ENCODE results near the gene CASZ1.

DNA sequence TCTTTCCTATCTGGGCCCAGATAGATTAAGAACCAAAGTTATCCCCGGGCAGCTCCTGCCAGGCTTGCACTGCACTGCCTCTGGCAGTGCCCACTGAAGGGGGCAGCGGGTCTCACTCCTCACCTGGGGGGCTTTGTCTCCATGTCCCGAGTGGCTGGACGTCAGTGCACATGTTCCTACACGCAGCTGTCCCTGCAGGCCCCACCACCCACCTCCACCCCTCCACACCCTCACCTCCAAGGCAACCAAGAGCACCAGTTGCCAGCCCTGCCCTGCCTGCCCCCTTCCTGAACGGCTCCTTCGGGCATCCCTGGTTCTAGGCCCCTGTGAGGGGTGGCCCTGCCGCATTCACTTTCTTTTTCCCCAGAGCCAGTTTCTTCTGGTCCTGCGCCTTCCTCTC is 174.5 kb downstream of the CASZ1 start:
- TF ChIP-seq, protein P1, sequence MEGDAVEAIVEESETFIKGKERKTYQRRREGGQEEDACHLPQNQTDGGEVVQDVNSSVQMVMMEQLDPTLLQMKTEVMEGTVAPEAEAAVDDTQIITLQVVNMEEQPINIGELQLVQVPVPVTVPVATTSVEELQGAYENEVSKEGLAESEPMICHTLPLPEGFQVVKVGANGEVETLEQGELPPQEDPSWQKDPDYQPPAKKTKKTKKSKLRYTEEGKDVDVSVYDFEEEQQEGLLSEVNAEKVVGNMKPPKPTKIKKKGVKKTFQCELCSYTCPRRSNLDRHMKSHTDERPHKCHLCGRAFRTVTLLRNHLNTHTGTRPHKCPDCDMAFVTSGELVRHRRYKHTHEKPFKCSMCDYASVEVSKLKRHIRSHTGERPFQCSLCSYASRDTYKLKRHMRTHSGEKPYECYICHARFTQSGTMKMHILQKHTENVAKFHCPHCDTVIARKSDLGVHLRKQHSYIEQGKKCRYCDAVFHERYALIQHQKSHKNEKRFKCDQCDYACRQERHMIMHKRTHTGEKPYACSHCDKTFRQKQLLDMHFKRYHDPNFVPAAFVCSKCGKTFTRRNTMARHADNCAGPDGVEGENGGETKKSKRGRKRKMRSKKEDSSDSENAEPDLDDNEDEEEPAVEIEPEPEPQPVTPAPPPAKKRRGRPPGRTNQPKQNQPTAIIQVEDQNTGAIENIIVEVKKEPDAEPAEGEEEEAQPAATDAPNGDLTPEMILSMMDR (IDR thresholded peaks at IDR 0.05; ENCODE audit: insufficient read depth, low read length), result no peak
- TF ChIP-seq POLR2AphosphoS5 (IDR thresholded peaks at IDR 0.05; ENCODE audit: low read depth) (no peak), GABPA (IDR thresholded peaks at IDR 0.05; ENCODE audit: low read depth) (no peak)
